GM10847 (cell line): ENCODE data around the gene DDX24.

Experiments
- POLR2A ChIP-seq: IDR thresholded peaks from 2 replicates; pipeline ENCODE4 v1.6.1; 2011; ENCODE audit not compliant: insufficient read length; ENCODE audit errors: extremely low read depth

DDX24 gene

DNA sequence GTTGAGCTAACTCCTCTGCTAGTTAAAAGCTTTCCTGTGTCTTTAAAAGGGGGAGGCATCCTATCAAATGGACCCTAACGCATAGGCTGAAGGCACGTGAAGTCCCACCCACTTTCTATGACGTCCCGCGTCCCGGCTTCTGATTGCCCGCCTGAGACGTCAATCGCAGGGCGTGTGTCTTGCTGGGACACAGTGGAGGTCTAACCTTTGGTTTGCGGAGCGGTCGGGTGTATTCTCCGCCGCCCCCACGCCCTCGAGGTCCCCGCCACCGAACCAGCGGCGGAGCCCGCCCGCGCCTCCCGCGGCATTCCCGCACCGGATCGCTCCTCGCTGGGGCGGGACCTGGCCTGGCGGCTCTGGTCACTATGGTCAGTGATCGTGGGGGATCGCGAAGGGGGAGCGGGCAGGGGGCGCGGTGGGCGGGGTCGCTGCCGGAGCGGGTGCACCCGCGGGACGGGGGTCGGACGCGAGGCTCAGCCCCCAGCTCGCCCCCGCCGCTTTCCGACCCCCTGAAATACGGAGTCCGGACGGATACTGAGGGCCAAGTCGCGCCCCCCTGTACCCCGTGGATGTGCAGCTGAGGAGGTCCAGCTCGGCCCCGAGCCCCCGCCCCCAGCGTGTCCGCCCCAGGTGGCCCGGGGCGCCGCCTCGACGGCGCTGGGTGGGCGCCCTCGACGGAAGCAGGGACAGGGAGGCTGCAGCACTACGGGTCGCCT is 54.7 kb downstream of the DDX24 start, which contains the start of gene OTUB2:
Gene OTUB2 (plus strand): TSS at position 168 of the 716 bp plus-strand sequence. CDS start 198 bp downstream, at position 366.
- no peak for TF ChIP-seq POLR2A

DNA sequence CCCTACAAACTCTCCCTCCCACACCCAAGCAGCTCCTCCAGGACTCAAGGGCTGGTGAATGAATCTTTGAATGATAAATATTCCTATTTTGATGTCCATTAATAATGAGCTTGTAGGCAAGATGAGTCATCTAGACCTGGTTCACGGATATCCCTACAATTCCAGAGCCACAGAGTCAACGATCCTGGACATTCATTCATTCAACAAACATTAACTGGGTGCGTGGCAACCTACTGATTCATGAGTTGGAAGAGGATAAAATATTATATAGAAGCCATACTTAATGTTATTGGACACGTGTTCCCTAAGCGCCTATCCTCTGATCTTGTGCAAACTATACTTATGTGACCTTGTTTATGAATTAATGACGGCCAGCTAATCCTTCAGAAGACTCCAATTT is 55.3 kb downstream of the DDX24 start:
- TF ChIP-seq POLR2A: no peak

- no peak for TF ChIP-seq POLR2A
These were observed 56.5 kb downstream of the DDX24 start for GRCh38 chr14:94024549-94024948.

DNA sequence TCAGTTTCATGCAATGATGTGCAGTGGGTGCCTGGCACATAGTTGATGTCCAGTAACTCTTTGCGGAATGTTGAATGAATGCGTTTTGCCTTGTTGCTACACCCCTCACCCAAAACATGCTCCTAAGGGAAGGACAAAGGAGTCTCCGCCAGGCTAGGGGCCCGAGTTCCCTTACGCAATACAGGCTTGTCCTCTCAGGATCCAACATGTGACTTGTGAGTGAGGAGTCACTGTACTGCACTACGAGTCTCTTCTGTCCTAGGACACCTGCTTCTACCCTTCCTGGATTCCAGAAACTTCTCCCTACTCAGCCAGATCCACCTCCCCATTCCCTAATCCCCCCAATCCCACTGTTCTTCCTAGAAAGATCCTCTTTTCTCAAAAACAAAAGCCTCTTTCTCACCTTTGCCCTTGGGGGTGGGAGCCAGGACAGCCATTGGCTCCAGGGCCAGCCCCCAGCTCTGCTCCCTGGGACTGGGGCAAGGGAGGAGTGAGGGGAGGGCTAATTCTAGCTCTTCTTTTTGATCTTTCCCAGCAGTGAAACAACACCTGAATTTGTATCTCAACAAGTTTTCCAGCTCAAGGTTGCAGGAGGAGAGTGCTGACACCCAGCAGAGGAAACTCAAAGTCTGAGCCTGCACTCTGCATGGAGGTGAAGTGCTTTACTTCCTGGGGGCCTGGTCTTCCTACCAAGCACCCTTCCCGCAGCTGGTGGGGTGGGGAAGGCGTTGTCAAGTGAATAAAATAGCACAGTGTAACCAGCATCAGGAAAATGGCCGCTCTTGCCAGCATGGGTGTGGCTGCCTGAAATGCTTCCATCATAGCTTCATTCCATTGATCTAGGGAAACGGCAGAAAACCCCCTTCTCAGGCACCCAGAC is 58.2 kb downstream of the DDX24 start:
- no peak for TF ChIP-seq POLR2A

DNA sequence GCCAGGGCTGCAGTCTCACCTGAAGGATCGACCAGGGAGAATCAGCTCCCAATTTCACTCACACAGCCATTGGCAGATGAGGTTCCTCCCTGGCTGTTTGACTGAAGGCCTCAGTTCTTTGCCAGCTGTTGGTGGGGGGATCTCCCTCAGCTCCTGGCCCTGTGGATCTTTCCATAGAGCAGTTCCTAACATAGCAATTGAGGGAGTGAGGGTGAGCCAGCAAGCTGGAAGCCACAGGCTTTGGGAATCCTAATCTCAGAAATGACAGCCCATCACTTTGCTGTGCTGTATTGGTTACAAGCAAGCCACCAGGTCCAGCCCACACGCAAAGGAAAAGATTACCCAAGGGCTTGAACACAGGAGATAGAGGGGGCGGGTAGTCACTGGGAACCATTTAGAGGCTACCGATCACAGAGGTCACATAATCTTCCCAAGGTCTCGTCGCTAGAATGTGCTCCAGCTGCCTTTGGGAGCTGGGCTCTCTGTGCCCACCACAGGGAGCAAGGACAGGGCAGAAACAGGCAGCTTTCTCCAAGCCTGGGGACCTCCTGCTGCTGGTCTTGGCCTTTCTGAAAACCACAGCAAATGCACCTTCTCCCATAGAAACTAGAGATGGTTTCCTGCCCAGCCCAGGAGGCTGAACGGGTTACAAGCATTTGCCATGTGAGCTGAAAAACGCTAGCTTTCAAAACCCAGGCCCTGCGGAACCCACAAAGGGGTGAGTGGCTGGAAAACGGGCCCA is 59.4 kb downstream of the DDX24 start:
- no peak for TF ChIP-seq POLR2A

- TF ChIP-seq POLR2A: no peak
These were observed 60.0 kb downstream of the DDX24 start for GRCh38 chr14:94021001-94021400.

- no peak for TF ChIP-seq POLR2A
These were observed 60.7 kb downstream of the DDX24 start for GRCh38 chr14:94020267-94020666.

GRCh38 chr14:94019329-94019728 is 61.7 kb downstream of the DDX24 start:
- TF ChIP-seq POLR2A: no peak

GRCh38 chr14:94018308-94018707 is 62.7 kb downstream of the DDX24 start:
- TF ChIP-seq POLR2A: no peak

DNA sequence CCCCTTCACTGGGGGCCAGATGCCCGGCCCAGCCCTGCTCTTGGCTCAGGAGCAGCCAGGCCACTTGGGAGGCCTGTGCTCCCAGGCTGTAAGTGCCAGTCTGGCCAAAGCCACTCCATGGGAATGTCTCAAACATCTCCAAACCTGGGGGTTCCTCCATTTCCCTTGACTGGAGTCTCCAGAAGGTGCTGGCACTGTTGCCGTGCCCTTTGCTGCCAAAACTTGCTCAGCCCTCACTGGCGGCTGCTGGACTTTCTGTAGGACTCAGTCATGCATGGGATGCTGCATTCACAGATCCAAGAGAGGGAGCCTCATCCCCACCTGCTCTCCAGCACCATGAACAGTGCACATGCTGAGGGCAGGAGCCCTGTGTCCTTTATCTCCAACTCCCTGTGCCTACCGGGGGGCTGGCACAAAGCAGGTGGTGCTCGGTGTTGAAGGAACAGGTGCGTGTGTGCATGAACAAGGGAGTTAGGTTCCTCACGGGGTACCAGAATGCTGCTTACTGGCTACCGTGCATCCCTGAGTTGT is 64.5 kb downstream of the DDX24 start:
- no peak for TF ChIP-seq POLR2A

DNA sequence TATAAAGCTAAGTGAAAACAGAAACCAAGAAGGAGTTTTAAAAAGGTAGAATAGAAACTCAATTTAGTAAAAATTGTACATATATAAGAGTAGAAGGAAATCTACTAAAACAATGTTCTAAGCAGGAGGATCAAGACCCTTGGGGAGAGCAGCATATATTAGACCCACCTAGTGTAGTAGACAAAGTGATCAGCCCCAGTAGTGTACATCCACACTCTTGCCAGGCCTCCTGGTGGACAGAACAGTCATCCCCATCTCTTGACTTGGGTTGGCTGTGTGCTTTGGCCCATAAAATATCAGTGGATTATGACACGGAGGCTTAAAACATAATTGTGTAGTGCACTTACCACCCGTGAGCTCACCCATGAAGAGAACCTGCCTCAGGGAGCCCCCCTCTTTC is 65.8 kb downstream of the DDX24 start:
- no peak for TF ChIP-seq POLR2A

- TF ChIP-seq POLR2A: no peak
These were observed 66.6 kb downstream of the DDX24 start for GRCh38 chr14:94014382-94014781.

DNA sequence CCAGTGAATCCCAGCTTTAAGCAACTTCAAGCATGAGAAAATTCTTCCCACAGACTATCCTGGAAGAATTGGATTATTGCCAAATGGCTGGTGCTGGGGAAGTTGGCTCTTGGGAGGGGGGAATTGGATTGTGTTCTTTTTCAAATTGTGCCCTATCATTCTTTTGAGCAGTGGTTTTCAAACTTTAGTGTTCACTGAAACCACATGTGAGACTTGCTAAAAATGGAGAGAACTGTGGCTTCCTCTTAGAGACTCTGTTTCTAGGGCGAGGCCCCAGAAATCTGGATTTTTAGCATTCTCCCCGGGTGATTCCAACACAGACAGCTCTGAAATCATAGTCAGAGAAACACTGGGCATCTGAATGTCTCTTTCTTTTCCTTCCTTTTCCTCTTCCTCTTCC is 69.2 kb downstream of the DDX24 start:
- no peak for TF ChIP-seq POLR2A

- TF ChIP-seq POLR2A: no peak
These were observed 70.4 kb downstream of the DDX24 start for GRCh38 chr14:94010625-94011024.

- TF ChIP-seq POLR2A: no peak
These were observed 71.2 kb downstream of the DDX24 start for GRCh38 chr14:94009767-94010166.
